IMR-90 (cell line): Measurements from ENCODE around the gene GNB2. TPM values are rescaled to one million over a fixed set of nuclear protein-coding genes. Genes with fewer than 3 reads are reported as not detected.
A peak's percentile ranks its signal among the peaks of the same experiment; 100 is the strongest.

Experiments
- ATAC-seq: fragments of 200-7000 bp; cut with Tn5 transposase; 2 replicates; pipeline ENCODE4 v1.9.1; 2020; ENCODE audit warnings: low read depth, mild to moderate bottlenecking, moderate library complexity
- BruUV-seq: library from RNA; stranded (reverse); fragments of 400-500 nt; replicated peaks from 2 replicates; lab custom pipeline; 2021; lab: Mats Ljungman, UMichigan
- CTCF ChIA-PET: fragments of 300-600 bp; formaldehyde crosslinking; extraction: SDS; loops from one replicate; lab custom pipeline; 2021; ENCODE audit warnings: antibody characterized with exemption; lab: Yijun Ruan, JAX
- POLR2A ChIA-PET: fragments of 300-600 bp; sonication (Branson Sonifier 250); formaldehyde crosslinking; loops from one replicate; lab custom pipeline; 2022; ENCODE audit warnings: antibody characterized with exemption; ENCODE audit not compliant: unreplicated experiment; lab: Charles Lee
- DNase-seq: peaks from one replicate; pipeline ENCODE4 v3.0.0; 2013
- H2AFZ ChIP-seq: replicated peaks from 2 replicates; pipeline ENCODE3; 2013; ENCODE audit warnings: low read length, mild to moderate bottlenecking; ENCODE audit not compliant: poor library complexity
- H2AK5ac ChIP-seq: 2 replicates; pipeline ENCODE4 v1.6.1; 2013; ENCODE audit warnings: low read depth, low read length, inconsistent platforms
- H2AK9ac ChIP-seq: replicated peaks from 2 replicates; pipeline ENCODE3; 2013; ENCODE audit warnings: mild to moderate bottlenecking, low read depth, low read length, moderate library complexity; ENCODE audit not compliant: poor library complexity
- H2BK120ac ChIP-seq: 2 replicates; pipeline ENCODE4 v1.6.1; 2013; ENCODE audit warnings: low read depth, low read length, inconsistent platforms
- H2BK15ac ChIP-seq: 3 replicates; pipeline ENCODE4 v1.6.1; 2013; ENCODE audit warnings: low read depth, low read length, inconsistent platforms
- H2BK20ac ChIP-seq: 2 replicates; pipeline ENCODE4 v1.6.1; 2013; ENCODE audit warnings: low read depth, mild to moderate bottlenecking, inconsistent platforms, low read length, moderate library complexity
- H2BK5ac ChIP-seq: 2 replicates; pipeline ENCODE4 v1.6.1; 2013; ENCODE audit warnings: mild to moderate bottlenecking, low read depth, low read length, inconsistent platforms; ENCODE audit not compliant: poor library complexity, severe bottlenecking
- H3K14ac ChIP-seq: replicated peaks from 2 replicates; pipeline ENCODE4 v1.6.1; 2013; ENCODE audit warnings: low read depth, low read length, inconsistent platforms
- H3K18ac ChIP-seq: 2 replicates; pipeline ENCODE4 v1.6.1; 2013; ENCODE audit warnings: low read depth, low read length, control low read depth
- H3K23ac ChIP-seq: 2 replicates; pipeline ENCODE4 v1.6.1; 2013; ENCODE audit warnings: low read depth, low read length, inconsistent platforms
- H3K27ac ChIP-seq: 2 replicates; pipeline ENCODE4 v1.5.1; 2013; ENCODE audit warnings: mild to moderate bottlenecking, control low read depth, low read length; ENCODE audit not compliant: insufficient read depth
- H3K27me3 ChIP-seq: 2 replicates; pipeline ENCODE4 v1.6.1; 2013; ENCODE audit warnings: low read length; ENCODE audit not compliant: control insufficient read depth, insufficient read depth
- H3K36me3 ChIP-seq: 2 replicates; pipeline ENCODE4 v1.6.1; 2013; ENCODE audit warnings: low read length, mixed read lengths; ENCODE audit not compliant: control insufficient read depth, insufficient read depth
- H3K4ac ChIP-seq: 2 replicates; pipeline ENCODE4 v1.6.1; 2013; ENCODE audit warnings: low read depth, low read length, inconsistent platforms
- H3K4me1 ChIP-seq: 2 replicates; pipeline ENCODE4 v1.6.1; 2013; ENCODE audit warnings: low read length, mixed read lengths; ENCODE audit not compliant: control insufficient read depth, insufficient read depth
- H3K4me2 ChIP-seq: 2 replicates; pipeline ENCODE4 v1.6.1; 2013; ENCODE audit warnings: low read depth, mild to moderate bottlenecking, control low read depth, low read length, moderate library complexity
- H3K4me3 ChIP-seq: 2 replicates; pipeline ENCODE4 v1.5.1; 2013; ENCODE audit warnings: low read depth, mild to moderate bottlenecking, control low read depth, low read length, moderate library complexity; ENCODE audit not compliant: insufficient read depth
- H3K56ac ChIP-seq: 2 replicates; pipeline ENCODE4 v1.6.1; 2013; ENCODE audit warnings: low read length, inconsistent platforms; ENCODE audit not compliant: insufficient read depth; ENCODE audit errors: extremely low read depth
- H3K79me1 ChIP-seq, 2 experiments: 2 replicates each; pipeline ENCODE4 v1.6.1; 2013; ENCODE audit warnings: low read length in 2 of 2, inconsistent platforms in 1 of 2, low read depth in 1 of 2
- H3K9ac ChIP-seq: 2 replicates; pipeline ENCODE4 v1.6.1; 2013; ENCODE audit warnings: low read depth, low read length, control low read depth
- H3K9me1 ChIP-seq: 2 replicates; pipeline ENCODE4 v1.6.1; 2013; ENCODE audit warnings: low read length, inconsistent platforms; ENCODE audit not compliant: insufficient read depth
- H3K9me3 ChIP-seq: 2 replicates; pipeline ENCODE4 v1.6.1; 2013; ENCODE audit warnings: low read length; ENCODE audit not compliant: control insufficient read depth, insufficient read depth
- H4K20me1 ChIP-seq: 2 replicates; pipeline ENCODE4 v1.6.1; 2013; ENCODE audit warnings: low read length, inconsistent platforms; ENCODE audit not compliant: insufficient read depth
- H4K5ac ChIP-seq: 2 replicates; pipeline ENCODE4 v1.6.1; 2013; ENCODE audit warnings: mild to moderate bottlenecking, low read depth, low read length, control low read depth
- H4K8ac ChIP-seq, 2 experiments: 2 replicates each; pipeline ENCODE4 v1.6.1; 2013; ENCODE audit warnings: low read depth in 2 of 2, low read length in 2 of 2, control low read depth in 1 of 2, inconsistent platforms in 1 of 2
- H4K91ac ChIP-seq: 2 replicates; pipeline ENCODE4 v1.6.1; 2013; ENCODE audit warnings: low read depth, low read length, inconsistent platforms; ENCODE audit not compliant: insufficient read depth
- CTCF ChIP-seq: conservative IDR thresholded peaks from 2 replicates; pipeline ENCODE4 v1.5.1; 2012; ENCODE audit warnings: mild to moderate bottlenecking, low read depth, low read length, improper control_type of control experiment
- SMC3 ChIP-seq: fragments of 150-350 bp; IDR thresholded peaks from 2 replicates; pipeline ENCODE4 v1.6.1; 2016; ENCODE audit warnings: low read depth, mild to moderate bottlenecking, antibody characterized with exemption, low read length, moderate library complexity
- WGBS, 2 experiments: methylation state at CpG; one replicate each; pipeline versions ENCODE4 v1.1.5 to v1.1.7; 2013; ENCODE audit warnings: missing lambda C conversion rate in 2 of 2; ENCODE audit not compliant: insufficient read length in 1 of 2; ENCODE audit errors: extremely low coverage in 2 of 2; 5-methylcytosine and 5-hydroxymethylcytosine counted together
- dilution Hi-C: fragments of 300-500 bp; cut with HindIII; formaldehyde crosslinking; loops from one replicate; pipeline ENCODE4 v1.14.3; 2018; ENCODE audit warnings: low sequenced_read_pairs; ENCODE audit not compliant: unreplicated experiment
- in situ Hi-C: fragments of 300-500 bp; cut with MboI; formaldehyde crosslinking; loops from 3 replicates; pipeline ENCODE4 v1.14.3; 2019; ENCODE audit warnings: low sequenced_read_pairs, inconsistent platforms, mixed read lengths
- intact Hi-C: fragments of 100-400 bp; cut with micrococcal nuclease; formaldehyde crosslinking; loops from 2 replicates; pipeline ENCODE4 v1.10.0; 2022
- polyA plus RNA-seq, 3 experiments: library from polyadenylated mRNA; depleted of rRNA; stranded (reverse); fragments of >200 nt; gene quantifications; 2 replicates each; pipeline ENCODE4 v1.2.3, GENCODE V29; 2012; ENCODE audit warnings: low replicate concordance in 1 of 3
- total RNA-seq: library from RNA; depleted of rRNA; stranded (reverse); fragments of >200 nt; gene quantifications from 2 replicates; pipeline ENCODE4 v1.2.3, GENCODE V29; 2012

GNB2 gene
- total and polyA plus RNA-seq, 2 of the 4 experiments (the other 2 are of a cell fraction), result 62.0 to 279 TPM

GRCh38 chr7:100687751-100688300 is 14.3 kb downstream of the GNB2 start:
- Histone ChIP-seq H3K9me1 (no peaks in the 10 kb centered on the region), H3K23ac (no peak overlapping the region), H3K4me2 (no peak overlapping the region), H2AK5ac (no peak overlapping the region), H3K36me3 (peaks cover 59% of the 10 kb centered on the region), H4K91ac (no peak overlapping the region), H3K79me1 (peaks cover 23 to 48% of the 10 kb centered on the region in 2 experiments), H4K8ac (no peak overlapping the region), H2BK20ac (no peak overlapping the region), H3K14ac (no peak overlapping the region), H3K4ac (no peak overlapping the region), H3K27ac (no peak overlapping the region), H2BK5ac (no peak overlapping the region), H2AFZ (no peak overlapping the region), H2BK15ac (no peak overlapping the region), H4K20me1 (peaks cover 59% of the 10 kb centered on the region), H2AK9ac (no peak overlapping the region), H3K9ac (no peak overlapping the region), H3K56ac (no peak overlapping the region), H3K4me1 (peaks cover 18% of the 10 kb centered on the region), H3K9me3 (no peaks in the 10 kb centered on the region), H3K4me3 (no peak overlapping the region), H4K5ac (no peak overlapping the region), H2BK120ac (no peak overlapping the region), H3K18ac (no peak overlapping the region), H3K27me3 (no peaks in the 10 kb centered on the region)
- CTCF ChIA-PET, result no interaction called here
- TF ChIP-seq SMC3 (no peak), CTCF (0 out of 2 replicates have a peak, but pooled peaks have one; percentile 2)
- intact Hi-C loops (no loop called here), dilution Hi-C loops (no loop called here), in situ Hi-C loops (no loop called here)
- POLR2A ChIA-PET, result interaction anchor here (0.6 kb wide), 1 partner anchor 11 kb away, joined by 7 read pairs; no protein-coding TSS in a partner anchor
- ATAC-seq (peak; percentile 41; the same call in 1 of the 2 replicates), DNase-seq (peak; percentile 46)
- no TSS peak for BruUV-seq
- WGBS, 2 experiments, result 100% methylated on average over 3 of the region's 25 CpGs; no CpG with 5 or more reads in 1 of the 2 experiments
